HG03565 (cell line): ENCODE measurements around the gene LMCD1.

Source experiments
- ATAC-seq: cut with Tn5 transposase; IDR thresholded peaks from one replicate; pipeline ENCODE4 v1.9.1; 2021; ENCODE audit warnings: mild to moderate bottlenecking, moderate library complexity; ENCODE audit not compliant: unreplicated experiment

Gene LMCD1, protein sequence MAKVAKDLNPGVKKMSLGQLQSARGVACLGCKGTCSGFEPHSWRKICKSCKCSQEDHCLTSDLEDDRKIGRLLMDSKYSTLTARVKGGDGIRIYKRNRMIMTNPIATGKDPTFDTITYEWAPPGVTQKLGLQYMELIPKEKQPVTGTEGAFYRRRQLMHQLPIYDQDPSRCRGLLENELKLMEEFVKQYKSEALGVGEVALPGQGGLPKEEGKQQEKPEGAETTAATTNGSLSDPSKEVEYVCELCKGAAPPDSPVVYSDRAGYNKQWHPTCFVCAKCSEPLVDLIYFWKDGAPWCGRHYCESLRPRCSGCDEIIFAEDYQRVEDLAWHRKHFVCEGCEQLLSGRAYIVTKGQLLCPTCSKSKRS

DNA sequence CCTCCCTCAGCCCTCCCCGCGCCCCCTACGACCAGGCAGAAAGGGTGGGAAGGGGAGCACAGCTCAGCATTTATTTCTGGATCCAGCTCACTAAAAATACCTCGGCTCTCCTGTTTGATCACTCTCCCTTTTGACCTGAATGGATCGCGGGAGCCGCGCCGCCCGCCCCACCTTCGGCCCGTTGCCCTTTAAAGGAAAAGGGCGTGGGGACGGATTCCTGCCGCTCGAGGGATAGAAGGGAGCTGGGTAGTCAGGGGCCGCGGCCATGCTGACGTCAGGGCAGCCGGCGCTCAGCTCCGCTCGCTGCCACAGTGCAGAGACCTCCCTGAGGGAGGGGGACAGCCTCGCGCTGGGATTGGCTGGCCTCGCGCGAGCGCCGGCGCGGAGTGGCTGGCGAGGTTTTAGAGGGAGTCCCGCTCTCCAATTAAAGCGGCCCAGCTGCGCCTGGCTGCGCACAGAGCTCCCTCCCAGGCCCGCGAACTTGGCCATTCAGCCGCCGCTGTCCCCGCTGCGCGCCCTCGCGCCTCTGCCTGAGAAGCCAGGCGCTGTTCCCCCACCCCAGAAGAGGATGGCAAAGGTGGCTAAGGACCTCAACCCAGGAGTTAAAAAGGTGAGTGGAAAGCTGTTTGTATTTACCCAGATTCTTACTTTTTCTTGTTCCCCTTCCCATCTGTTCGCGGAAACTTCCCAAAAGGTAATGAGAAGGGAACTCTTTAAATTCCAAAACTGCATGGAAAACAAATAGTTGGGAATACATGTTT, at the start of gene LMCD1:
Gene LMCD1, plus strand, starts transcription at position 453 of the 761 bp plus-strand sequence. Its CDS starts 116 bp downstream, at position 569.
- peak; percentile 96 for ATAC-seq

DNA sequence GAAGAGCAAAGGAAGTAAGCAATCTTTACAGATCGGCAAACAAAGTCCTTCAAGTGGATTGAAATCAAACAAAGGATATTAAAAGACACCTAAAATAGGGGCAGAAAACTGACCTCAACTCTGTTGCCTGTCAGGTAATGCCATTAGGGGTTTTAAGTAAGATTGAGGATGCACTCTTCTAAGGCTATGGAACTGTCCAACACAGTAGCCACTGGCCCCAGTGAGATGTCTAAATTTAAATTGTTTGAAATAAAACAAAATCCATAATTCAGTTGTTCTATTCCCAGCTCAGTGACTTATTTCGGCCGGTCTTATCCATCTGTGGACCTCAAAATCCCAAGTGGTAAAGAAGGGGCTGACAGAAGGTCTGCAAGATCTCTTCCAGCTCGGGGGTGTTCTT, 49.5 kb upstream of the LMCD1 start:
- ATAC-seq: no peak

DNA sequence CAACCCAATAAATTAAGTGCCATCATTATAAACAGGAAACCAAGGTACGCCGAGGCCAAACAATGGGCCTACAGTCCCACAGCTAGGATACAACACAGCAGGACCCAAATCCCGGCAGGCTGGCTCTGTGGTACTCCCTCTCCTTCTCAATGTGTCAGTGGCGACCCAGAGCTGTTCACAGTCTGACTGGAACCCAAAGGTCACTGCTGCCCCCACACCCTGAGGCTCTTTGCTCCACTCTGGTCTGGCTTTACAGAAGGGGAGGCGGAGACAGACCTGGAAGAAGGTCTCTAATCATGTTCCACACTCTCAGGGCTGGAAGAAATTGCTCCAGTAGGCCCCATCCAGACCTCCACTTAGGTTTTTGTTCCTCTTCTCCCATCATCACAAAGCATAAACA, 48.5 kb upstream of the LMCD1 start:
- no peak for ATAC-seq

DNA sequence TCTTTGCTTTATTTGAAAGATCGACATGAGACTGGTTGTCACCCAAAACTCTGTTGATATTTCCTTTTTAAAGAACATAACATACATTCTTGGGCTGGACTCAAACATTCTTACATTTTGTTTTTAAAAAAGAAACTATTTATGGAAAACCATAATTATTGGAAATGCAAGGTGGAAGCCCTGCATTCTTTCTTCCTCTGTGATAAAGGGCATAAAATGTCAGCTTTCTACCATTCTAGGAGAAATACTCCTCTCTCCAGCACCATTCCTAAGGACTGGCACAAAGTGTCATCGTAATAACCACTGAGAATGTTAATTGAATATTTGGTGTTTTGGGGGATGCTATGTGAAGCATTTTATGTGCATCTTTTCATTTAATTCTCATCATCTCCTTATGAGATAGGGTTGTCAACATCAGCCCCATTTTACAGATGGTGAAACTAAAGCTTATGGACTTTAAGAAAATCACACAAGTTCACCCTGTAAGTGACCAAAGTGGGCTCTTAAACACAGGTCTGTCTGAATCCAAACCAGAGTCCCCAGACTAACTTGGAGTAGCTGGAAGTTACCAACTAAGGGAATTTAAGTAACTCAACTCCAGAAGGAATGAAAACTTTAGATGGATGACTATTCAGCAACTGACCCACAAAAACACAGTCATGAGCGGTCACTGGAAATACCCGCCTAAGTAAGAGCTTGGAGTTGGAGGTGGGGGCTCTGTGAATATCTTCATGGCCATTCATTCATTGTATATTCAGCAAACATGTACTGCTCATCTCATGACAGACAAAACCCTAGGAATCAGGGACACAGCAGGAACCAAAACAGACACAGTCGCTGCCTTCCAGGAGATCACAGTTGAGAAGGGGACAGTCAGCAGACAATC, 45.9 kb upstream of the LMCD1 start:
- ATAC-seq: no peak

DNA sequence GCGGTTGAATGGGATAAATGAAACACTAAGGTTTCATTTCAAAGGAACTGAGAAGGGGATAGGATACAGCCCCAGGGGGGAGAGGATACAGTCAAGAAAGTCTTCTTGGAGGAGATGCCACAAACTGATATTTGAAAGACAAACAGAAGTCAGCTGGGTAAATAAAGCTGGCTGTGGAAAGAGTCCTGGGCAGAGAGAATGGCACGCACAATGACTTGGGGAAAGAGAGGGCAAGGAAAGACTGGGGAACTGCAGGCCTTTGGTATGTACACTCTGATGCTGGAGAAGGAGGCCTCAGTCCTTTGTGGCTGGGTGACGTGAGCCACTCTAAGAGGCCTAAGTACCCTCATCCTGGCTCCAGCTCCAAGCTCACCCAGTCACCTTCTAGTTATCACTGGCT, 45.2 kb upstream of the LMCD1 start:
- no peak for ATAC-seq

DNA sequence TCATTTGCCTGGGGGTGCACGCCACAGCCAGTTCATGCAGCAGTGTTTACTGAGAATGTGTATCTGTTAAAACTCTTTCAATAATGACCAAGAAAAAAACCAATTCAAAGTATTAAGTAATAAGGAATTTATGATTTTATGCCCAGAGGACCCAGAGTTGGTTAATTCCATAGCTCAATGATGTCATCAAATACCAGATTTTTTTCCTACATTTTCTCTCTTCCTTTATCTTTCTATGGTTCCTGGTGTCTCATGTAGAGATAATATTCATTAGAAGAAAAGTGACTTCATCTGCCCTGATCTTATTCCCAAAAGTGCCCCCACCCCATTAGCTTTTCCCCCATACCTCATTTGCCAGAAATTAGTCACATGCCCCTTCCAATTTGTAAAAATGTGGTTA, 44.6 kb upstream of the LMCD1 start:
- no peak for ATAC-seq

DNA sequence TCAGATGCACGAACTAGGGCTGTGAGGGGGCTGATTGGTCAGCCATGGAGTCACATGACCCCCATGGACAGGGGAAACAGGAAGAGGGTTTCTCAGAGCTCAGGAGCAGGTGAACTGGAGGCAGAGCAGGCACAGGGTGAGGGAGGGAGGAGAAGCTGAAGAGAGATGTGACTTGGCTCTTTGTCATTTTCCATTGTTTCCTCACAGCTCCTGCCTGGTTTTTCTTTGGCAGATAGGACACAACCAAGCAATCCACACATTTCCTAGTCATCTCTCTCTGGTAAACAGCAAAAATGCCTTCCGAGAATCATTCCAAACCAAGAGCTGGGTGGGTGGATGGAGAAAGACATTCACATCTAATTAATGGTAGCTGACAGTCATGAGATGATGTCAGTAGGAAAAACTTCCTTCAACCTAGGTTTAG, 43.4 kb upstream of the LMCD1 start:
- ATAC-seq: no peak

DNA sequence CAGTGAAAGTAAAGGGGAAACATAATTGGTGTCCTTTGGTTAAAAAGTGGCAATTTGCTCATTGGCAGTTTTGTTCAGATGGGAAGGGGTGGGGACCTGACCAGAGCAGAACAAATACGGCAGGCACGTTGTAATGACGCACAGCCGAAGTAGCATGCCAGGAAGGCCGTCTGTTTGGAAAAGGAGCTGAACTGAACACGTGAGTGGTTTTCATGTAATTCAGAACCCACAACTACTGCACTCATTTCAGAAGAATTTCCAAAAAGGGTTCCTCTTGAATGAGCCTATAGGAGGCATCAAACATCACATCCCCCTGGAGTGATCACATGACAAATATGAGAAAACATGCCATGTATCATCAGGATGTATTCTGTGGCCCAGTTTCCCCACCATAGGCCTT, 42.9 kb upstream of the LMCD1 start:
- ATAC-seq: no peak

DNA sequence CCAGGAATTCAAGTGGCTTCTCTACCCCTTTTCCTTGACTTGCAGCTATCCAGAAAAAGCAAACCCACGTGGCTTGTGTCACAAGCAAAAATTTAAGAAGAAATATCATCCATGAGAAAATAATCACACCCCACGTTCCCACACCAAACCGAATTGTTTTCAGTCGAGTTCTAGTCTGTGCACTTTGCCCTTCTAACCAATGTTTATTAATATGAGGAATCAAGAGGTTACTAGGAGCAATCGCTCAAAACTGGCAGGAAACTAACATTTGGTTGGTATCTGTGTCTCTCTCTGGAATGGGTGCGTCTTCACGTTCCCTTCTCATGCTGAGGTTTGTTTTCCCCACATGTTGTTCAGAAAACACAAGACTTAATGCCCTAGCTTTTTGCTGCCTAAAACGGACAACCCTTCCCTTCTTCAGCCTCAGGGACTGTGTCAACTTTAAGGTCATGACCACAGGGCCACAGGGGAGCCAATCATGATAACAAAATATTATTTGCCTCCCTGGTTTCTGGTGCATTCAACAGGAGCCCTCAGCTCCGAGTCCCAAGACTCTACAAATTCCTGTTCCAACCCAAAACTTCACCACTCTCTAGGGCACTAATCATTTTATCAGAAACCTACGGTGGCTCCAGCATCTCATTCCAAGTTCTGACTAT, 41.4 kb upstream of the LMCD1 start:
- ATAC-seq: no peak

DNA sequence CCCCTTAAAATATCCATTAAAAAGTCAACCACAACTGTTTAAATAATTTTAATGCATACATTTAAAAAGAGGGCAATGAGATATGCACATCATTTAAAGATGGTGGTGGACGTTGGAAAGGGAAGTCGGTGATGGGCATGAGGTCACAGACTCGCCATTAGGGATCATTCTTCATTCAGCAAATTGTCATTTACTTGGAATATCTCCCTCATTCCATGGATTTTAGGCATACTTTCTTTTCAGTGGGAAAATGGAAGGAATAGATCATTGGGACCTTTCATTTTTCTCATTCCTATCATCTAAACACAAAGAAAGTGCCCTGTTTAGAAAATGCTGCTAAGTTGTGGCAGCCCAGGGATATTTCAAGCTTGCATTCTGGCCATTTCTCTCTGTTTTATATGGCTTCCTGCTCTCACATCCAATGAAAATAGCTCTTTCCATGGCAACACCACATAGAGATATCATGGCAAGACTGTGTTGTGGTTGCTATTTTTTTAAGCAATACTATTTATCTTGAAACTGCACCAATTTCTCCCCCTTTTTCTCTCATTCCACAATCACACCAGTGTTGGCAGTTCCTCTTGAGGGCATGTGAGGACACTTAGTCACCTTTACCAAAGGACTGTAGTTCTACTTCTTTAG, 40.7 kb upstream of the LMCD1 start:
- ATAC-seq: no peak

DNA sequence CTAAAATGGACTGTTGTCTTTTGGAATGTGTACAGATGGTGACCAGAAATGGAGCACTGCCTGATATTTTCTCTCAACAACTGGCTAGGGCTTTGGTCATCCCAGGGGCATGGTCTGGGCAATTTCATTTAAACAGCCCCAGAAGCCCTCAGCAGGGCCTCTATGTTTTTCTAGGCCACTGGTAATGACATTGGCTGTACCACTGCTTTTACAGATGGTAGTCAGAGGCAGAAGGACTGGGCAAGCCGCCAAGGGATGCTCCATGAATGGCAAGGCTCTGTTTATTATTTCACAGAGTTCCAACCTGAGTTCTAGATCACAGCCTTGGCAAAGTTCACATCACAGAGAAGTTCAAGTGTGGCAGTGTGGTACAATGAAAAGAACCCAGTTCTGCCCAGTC, 37.0 kb upstream of the LMCD1 start:
- no peak for ATAC-seq

DNA sequence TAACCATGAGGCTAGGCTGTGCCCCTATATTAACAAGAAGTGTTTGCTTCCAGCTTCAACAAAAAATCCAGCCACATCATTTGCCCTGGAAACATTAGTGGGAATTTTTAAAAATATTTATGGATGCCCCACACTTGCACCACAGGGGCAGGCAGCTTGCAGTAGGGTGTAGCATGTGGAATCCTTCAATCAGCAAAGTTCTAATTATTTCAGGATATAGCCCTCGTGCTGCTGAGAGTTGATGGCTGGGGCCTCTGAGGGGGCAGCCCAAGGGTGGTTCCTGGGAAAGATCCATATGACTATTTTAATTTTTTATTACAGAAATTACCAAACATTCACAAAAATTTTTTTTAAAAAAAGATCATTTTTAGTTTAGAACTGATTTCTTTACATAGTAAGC, 35.1 kb upstream of the LMCD1 start:
- ATAC-seq: no peak

DNA sequence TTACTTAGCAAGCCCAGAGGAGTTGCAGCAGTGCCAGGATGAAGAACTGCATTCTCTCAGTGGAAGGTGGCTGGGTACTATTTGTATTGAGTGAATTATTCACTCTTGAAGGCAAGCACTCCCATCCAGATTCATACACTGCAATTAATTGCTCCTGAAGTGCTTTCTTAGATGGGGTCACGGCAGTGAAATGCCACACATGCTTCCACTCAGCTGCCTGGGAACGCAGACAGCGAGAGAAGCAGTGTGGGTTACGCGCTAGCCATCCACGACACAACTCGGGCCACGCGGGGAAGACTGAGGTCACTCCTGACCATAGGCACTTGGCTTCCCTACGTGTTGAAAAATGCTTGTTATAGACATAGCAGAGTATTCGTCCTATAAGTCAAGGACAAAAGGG, 30.8 kb upstream of the LMCD1 start:
- ATAC-seq: no peak

DNA sequence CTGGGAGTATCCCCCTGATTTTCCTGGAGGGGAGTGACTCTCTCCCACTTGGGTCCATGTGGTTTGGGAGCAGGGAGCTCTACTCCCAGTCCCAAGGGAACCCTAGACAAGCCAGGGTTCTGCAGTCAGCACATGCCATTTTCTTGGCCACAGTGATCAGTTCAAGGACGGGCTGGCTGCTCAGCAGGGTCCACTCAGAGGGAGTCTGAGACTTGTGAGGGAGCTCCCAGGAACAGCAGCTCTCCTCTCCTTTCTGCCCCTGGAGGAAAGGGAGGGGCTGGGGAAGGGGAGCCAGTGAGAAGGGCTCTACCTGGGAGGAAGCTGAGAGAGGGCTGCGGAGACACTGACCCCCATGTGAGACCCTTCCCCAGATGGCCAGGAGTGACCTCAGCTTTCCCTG, 29.1 kb upstream of the LMCD1 start:
- ATAC-seq: no peak

DNA sequence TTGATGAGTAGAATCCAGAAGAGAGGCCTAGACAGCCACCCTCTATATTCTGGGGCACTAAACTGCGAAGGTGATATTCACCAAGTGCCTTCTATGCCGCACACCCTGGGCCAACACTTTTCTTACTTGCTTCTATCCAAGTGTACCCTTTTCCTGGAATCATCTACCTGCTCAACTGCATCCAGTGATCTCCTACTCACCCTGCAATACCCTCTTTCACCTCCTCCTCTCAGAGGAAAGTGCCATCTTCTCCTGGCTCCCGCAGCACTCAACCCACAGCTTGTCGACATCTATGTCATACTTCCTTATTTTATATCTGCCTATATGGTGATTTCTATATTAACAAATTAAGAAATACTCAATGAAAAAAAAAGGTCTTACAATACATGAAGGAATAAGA, 28.6 kb upstream of the LMCD1 start:
- ATAC-seq: no peak

DNA sequence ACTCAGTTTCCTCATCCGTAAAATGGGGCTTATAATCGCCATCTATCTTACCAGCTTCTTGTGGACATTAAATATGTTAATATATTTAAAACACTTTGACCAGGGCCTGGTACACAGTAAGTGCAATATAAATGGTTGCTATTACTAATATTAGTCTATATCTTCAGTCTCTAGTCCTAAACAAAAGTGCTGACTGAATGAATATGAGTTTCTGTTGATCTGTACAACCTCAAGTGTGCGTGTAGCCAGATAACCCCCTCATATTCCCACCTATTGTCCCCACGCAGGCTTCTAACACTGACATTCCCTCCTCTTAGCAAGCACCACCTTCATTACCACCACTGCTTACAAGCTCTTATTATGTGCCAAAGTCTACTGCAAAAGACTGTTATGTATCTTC, 27.6 kb upstream of the LMCD1 start:
- no peak for ATAC-seq

DNA sequence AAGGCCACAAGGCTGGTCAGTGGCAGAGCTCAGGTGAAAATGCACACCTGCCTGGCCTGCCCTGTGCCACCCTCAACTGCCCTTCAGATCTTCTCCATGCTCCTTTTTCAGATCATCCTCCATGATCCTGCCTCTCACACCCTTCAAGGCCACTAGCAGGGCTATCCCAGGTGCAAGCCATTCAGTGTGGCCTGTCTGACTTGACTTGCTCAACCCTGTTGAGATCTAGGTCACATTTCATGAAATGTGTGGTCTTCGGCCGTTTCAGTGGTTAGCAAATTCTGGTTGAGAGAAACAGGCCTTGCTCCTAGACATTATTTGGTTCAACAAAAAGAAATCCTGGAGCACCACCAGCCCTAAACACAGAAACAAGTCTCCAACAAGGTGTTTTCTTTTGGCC, 26.6 kb upstream of the LMCD1 start:
- no peak for ATAC-seq

DNA sequence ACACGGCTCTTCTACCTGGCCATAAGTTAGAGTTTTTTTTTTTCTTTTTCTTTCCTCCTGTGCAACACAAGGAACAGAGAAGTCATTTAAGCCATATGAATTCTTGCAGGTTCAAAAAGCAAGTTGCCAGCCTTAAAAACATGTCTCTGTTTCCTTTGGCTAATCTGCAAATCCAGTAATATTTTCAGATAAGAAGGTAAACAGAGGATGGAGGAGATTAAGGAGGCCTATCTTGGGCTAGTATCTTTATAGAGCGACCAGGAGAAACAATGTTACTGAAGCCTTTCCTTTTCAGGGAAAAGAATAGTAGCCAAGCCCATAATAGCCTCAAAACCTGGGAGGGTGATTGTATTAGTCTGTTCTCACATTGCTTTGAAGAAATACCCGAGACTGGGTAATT, 20.9 kb upstream of the LMCD1 start:
- ATAC-seq: no peak

DNA sequence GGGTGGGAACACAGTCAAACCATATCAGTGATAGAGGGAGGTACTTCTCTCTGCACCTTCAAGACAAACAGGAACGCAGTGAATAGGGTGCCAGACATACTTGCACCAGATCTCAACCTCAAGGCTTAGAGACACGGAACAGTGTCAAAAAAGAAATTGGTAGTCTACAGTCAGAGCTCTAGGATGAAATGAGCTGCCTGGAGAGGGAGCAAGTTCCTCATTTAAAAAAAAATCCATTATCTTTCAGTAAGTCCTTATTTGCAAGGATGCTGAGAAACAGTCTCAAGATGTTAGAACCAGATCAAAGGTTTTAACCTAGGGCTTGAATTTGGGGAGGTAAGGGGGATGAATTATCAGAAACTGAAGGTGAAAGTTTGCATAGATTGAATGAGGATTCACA, 20.2 kb upstream of the LMCD1 start:
- no peak for ATAC-seq

DNA sequence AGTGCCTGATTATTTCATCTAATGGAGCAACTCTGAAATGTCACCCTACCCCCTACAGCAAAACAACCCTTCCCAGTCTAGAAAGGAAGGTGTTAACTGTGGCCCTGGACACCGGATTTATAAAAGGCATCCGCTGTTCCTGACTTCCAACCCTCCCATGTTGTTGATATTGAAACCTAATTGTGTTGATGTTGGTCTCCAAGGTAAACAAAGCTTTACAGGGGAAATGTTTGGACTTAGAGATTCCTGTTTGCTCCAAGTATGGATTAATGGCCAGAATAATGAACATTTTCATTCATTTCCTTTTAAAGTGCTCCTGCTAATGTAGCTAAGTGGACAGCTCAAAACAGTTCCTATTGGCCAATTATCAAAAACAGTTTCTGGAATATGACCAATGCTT, 19.4 kb upstream of the LMCD1 start:
- no peak for ATAC-seq
